Skeletal muscle satellite cell (primary cell): Measurements from ENCODE around the gene BTBD9.

Experiments
- H3K27me3 ChIP-seq: 2 replicates; pipeline ENCODE4 v1.7.0; 2013; ENCODE audit warnings: low read length; ENCODE audit not compliant: control insufficient read depth, insufficient read depth
- H3K36me3 ChIP-seq: 2 replicates; pipeline ENCODE4 v1.7.0; 2013; ENCODE audit warnings: mild to moderate bottlenecking, control low read depth, low read length; ENCODE audit not compliant: insufficient read depth
- H3K4me1 ChIP-seq: 2 replicates; pipeline ENCODE4 v1.7.0; 2013; ENCODE audit warnings: low read length; ENCODE audit not compliant: control insufficient read depth, insufficient read depth
- H3K4me2 ChIP-seq: 2 replicates; pipeline ENCODE4 v1.7.0; 2013; ENCODE audit warnings: mild to moderate bottlenecking, low read length
- H3K4me3 ChIP-seq: 2 replicates; pipeline ENCODE4 v1.7.0; 2013; ENCODE audit warnings: low read length
- H3K9ac ChIP-seq: 2 replicates; pipeline ENCODE4 v1.7.0; 2013; ENCODE audit warnings: mild to moderate bottlenecking, low read depth, low read length, moderate library complexity
- H3K9me3 ChIP-seq: replicated peaks from 2 replicates; pipeline ENCODE4 v1.7.0; 2013; ENCODE audit warnings: mild to moderate bottlenecking, control low read depth, low read length

The BTBD9 gene

DNA sequence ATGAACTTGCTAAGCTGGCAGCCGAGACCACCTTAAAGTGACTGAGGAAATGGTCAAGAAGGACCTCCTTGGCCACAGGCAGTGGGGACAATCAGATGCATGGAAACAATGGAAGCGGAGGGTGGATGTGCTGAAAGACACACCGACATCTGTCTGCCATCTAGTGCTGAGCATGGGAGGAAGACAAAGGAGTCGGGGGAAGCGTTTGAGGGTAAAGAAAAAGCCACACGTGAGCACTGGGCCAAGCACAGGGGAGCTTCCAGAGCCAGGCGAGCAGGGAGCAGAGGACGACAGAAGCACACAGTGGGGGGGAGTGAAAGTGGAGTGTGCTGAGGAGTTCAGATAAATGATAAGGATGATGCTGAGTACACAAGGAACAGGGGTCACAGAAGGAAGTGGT is 452.4 kb downstream of the BTBD9 start:
- H3K4me2 ChIP-seq: no peak overlapping the region
- H3K4me3 ChIP-seq: no peak overlapping the region
- H3K9me3 ChIP-seq: no peaks in the 10 kb centered on the region
- H3K9ac ChIP-seq: no peak overlapping the region
- no peaks in the 10 kb centered on the region for H3K4me1 ChIP-seq
- no peaks in the 10 kb centered on the region for H3K36me3 ChIP-seq
- H3K27me3 ChIP-seq: no peaks in the 10 kb centered on the region

DNA sequence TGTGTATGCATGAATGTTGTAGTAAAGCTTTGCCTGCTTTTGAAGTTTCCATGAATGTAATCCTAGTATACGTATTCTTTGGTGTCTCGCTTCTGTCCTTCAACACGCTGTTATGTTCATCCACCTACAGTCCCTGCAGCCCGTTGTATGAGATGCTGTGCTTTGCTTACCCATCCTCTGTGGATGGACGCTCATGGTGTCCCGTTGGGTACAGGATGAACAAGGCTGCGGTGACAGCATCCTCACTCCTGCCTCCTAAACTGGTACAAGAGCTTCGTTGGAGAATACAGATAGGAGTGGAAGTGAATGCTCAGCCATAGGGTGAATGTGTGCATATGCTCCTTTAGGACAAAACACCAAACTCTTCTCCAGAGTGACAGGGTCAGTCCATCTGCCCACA is 454.0 kb downstream of the BTBD9 start:
- no peak overlapping the region for H3K4me3 ChIP-seq
- no peaks in the 10 kb centered on the region for H3K4me1 ChIP-seq
- no peak overlapping the region for H3K4me2 ChIP-seq
- no peaks in the 10 kb centered on the region for H3K9me3 ChIP-seq
- no peak overlapping the region for H3K9ac ChIP-seq
- no peaks in the 10 kb centered on the region for H3K27me3 ChIP-seq
- H3K36me3 ChIP-seq: no peaks in the 10 kb centered on the region

DNA sequence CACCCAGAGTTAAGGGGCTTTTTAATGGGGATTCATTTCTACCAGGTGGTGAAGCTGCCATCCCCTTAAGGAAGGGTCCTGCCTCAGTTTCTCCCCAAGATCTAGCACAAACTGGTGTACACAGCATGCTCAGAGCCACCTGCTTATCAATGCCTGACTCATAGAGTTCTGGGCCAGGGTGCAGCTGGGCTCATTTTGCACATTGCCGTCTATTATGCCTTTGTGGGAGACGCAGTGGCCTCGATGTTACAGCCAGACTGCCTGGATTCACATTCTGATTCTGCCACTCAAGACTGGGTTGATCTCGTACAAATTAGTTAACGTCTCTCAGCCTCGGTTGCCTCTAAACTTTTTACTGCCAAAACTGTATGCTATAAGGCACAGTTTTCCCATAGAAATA is 454.5 kb downstream of the BTBD9 start:
- no peaks in the 10 kb centered on the region for H3K9me3 ChIP-seq
- H3K9ac ChIP-seq: no peak overlapping the region
- no peaks in the 10 kb centered on the region for H3K4me1 ChIP-seq
- no peaks in the 10 kb centered on the region for H3K27me3 ChIP-seq
- H3K36me3 ChIP-seq: no peaks in the 10 kb centered on the region
- H3K4me3 ChIP-seq: no peak overlapping the region
- no peak overlapping the region for H3K4me2 ChIP-seq

DNA sequence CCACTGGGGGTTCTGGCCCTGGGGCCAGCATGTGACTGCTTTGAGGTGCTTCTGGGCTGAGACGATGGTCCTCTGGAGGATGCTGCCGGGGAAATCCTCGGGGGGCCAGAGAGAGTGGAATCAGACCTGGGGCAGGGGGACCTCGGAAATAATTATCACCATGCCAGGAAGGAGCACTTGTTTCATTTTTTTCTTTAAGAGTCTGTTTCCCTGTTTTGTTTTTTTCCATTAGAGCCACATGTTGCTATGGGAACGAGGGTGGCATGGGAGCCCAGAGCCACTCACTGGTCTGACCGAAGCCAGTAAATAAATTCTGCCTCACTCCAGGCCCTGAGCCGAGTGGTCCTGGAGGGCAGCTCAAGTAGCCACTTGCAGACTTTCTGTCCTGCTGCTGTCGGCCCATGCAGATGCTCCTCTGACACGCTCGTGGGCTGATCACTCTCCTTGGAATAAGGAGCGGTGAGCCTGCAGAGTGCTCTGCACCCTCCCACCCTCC is 455.1 kb downstream of the BTBD9 start:
- Histone ChIP-seq H3K4me1 (no peaks in the 10 kb centered on the region), H3K9ac (no peak overlapping the region), H3K27me3 (no peaks in the 10 kb centered on the region), H3K4me3 (no peak overlapping the region), H3K36me3 (no peaks in the 10 kb centered on the region), H3K4me2 (no peak overlapping the region), H3K9me3 (no peaks in the 10 kb centered on the region)

DNA sequence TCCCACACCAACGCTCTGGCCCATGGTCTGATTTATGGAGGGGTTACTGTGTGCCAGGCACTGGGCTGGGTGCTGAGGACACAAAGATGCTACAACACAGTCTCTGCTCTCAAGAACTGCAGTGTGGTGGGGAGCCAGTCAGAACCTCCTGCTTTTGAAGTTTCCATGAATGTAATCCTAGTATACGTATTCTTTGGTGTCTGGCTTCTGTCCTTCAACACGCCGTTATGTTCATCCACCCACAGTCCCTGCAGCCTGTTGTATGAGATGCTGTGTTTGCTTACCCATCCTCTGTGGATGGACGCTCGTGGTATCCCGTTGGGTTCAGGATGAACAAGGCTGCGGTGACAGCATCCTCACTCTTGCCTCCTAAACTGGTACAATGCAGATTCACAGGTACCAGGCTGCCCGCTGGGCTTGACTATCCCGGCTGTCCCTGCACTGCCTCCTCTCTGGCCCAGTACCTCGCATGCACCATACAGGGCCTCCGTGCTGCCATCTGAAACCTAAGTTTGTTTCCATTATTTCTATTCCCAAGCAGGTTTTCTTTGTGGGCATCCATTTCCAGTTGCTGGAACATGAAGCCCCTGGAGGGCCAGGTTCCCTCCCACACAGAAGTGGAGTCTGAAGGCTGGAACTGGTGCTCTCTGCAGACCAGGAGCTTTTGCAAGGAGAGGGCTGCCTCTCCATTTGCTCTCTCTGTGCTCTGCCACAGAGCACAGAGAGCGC is 455.7 kb downstream of the BTBD9 start:
- Histone ChIP-seq H3K9ac (no peak overlapping the region), H3K9me3 (no peaks in the 10 kb centered on the region), H3K4me1 (no peaks in the 10 kb centered on the region)

DNA sequence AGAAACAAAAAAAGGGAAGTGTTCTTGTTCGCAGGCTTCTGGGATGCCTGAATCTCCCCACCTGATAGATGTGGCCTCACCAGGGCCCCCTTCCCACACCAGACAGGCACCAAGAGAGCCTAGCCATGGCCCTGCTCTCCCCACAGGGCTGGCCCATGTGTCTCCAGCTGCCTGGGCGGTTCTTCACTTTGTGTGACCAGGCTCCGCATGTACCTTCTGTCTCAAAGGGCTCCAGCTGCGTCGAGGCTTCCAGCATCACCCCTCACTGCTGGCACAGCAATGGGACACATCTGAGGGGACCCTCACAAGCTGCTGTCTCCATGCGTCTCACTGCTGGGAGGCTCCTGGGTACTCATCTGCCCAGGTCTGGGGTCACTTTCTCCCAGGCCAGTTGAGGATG is 457.3 kb downstream of the BTBD9 start:
- Histone ChIP-seq H3K36me3 (no peaks in the 10 kb centered on the region), H3K9me3 (no peaks in the 10 kb centered on the region), H3K9ac (no peak overlapping the region), H3K4me2 (no peak overlapping the region), H3K27me3 (no peaks in the 10 kb centered on the region), H3K4me3 (no peak overlapping the region), H3K4me1 (no peaks in the 10 kb centered on the region)

More for the DNA sequence above, 455.7 kb downstream of the BTBD9 start:
- no peak overlapping the region for H3K4me3 ChIP-seq
- no peak overlapping the region for H3K4me2 ChIP-seq
- no peaks in the 10 kb centered on the region for H3K36me3 ChIP-seq
- no peaks in the 10 kb centered on the region for H3K27me3 ChIP-seq

DNA sequence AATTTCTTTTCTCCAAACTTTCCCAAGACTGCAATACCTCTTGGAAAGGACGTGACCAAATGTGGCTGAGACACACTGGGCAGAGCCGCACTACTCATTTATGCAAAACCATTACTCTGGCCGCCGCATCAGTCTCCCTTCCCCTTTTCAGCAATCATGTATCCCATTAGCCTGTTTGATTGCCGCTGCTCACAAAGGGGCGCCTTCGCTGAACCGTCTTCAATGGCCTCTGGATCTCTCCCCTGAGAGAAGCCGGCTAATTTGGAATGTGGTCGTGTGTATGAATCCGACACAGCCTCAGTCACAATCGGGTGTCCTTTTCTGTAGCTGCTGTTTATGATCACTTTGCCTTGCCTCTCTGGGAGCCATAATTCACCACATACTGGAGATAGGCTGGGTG is 459.1 kb downstream of the BTBD9 start:
- Histone ChIP-seq H3K36me3 (no peaks in the 10 kb centered on the region), H3K4me1 (no peaks in the 10 kb centered on the region), H3K4me3 (no peak overlapping the region)

DNA sequence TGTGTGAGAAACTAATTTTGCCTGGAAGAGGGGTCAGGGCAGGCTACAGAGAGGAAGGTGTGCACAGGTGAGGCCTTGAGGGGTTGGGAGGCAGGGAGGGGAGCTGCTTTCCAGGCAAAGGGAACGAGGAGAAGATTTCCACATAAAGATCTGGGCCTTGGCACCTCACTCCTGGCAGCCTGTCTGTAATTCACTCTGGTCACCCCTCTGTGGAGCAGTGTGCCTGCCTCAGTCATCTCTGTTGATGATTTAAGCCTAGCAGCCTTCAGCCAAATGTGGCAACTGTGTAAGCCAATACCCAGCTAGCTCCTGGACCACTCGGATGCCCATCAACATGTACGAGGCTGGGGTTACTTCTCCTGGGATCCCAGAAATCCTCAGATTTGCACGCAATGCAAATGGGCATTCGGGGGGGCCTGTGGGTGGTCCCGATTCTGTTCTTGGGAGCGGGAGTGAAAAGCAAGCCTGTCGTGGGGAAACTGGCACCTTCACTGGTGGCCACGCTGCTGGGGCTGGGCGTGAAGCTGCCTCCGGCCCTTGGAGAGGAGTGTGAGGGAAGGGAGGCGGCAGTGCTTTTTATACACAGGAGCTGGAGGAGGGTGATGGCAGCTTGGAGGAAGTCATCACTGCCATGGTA is 459.8 kb downstream of the BTBD9 start:
- no peaks in the 10 kb centered on the region for H3K36me3 ChIP-seq
- H3K9ac ChIP-seq: no peak overlapping the region
- no peak overlapping the region for H3K4me3 ChIP-seq
- no peaks in the 10 kb centered on the region for H3K4me1 ChIP-seq
- H3K27me3 ChIP-seq: no peaks in the 10 kb centered on the region
- no peaks in the 10 kb centered on the region for H3K9me3 ChIP-seq
- no peak overlapping the region for H3K4me2 ChIP-seq

More for the DNA sequence above, 459.1 kb downstream of the BTBD9 start:
- H3K27me3 ChIP-seq: no peaks in the 10 kb centered on the region
- H3K9me3 ChIP-seq: no peaks in the 10 kb centered on the region
- no peak overlapping the region for H3K9ac ChIP-seq
- no peak overlapping the region for H3K4me2 ChIP-seq

DNA sequence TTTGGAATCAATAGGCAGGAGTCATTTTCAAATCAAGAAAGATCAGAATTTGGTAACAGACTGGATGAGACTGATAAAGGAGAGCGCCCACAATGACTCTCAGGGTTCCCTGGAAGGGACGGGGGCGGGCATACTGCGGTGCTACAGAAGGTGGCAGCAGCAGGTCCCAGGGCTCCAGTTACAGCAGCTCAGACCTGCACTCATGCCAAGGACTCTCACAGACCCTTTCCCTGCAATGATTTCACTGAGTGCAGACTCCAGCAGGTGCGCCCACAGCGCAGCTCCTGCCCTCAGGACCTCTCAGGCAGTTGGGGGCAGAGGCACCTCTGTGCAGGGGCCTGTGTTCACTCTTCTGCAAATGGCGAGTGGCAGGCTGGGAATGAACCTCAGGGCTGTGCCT is 460.4 kb downstream of the BTBD9 start:
- Histone ChIP-seq H3K4me1 (no peaks in the 10 kb centered on the region), H3K4me3 (no peak overlapping the region), H3K27me3 (no peaks in the 10 kb centered on the region), H3K9me3 (no peaks in the 10 kb centered on the region), H3K4me2 (no peak overlapping the region), H3K9ac (no peak overlapping the region), H3K36me3 (no peaks in the 10 kb centered on the region)

DNA sequence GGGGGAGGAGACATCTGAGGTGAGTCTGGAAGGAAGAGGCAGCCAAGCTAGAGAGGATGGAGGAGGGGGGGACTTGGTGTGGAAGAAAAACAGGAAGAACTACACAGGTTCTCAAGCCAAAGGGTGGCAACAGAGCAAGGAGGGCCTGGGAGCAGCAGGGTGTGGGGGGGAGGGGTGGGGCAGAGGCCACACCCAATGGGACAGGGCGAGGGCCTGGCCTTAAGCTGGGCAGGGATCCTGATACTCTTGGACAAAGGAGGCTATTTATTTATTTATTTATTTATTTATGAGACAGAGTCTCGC is 461.2 kb downstream of the BTBD9 start:
- H3K27me3 ChIP-seq: no peaks in the 10 kb centered on the region
- no peak overlapping the region for H3K9ac ChIP-seq
- no peaks in the 10 kb centered on the region for H3K4me1 ChIP-seq
- H3K4me2 ChIP-seq: no peak overlapping the region
- no peaks in the 10 kb centered on the region for H3K9me3 ChIP-seq
- H3K4me3 ChIP-seq: no peak overlapping the region
- H3K36me3 ChIP-seq: no peaks in the 10 kb centered on the region

DNA sequence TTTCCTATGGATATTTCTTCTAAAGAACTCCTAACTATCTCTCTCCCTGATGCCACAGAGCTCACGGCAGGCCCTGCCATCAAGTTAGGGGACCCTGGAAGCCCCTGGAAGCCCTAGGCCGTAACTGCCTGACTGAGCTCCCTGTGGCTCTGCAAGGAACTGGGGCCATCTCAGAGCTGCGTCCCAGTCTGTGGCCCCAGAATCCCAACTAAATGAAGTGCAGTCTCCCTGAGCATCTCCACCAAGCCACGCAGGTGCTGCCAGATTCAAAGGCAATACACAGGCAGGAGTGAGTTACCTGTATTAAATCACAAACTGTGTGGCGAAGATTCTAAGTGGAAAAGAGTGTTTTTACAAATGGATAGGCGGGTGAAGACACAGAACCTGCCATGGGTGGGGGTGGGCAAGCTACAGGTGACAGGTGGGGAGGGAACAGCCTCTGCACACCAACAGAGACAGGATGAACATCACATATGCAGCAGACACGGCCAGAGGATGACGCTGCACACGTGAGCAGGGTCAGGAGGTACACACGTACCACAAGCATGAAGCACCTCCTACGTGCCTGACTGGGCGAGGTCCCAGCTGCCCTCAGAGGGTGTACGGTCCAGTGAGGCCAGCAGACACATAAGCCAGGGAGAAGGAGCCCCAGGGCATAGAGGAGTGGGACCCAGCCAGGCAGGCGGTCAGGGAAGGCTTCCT is 461.7 kb downstream of the BTBD9 start:
- Histone ChIP-seq H3K4me3 (no peak overlapping the region), H3K4me1 (no peaks in the 10 kb centered on the region), H3K4me2 (no peak overlapping the region), H3K36me3 (no peaks in the 10 kb centered on the region), H3K9ac (no peak overlapping the region), H3K9me3 (no peaks in the 10 kb centered on the region), H3K27me3 (no peaks in the 10 kb centered on the region)
